Measurements from ENCODE around the gene NCKAP5.

- no peak for TF ChIP-seq EZH2 (IDR thresholded peaks at IDR 0.05; ENCODE audit: low read length, unreplicated experiment)
- TF ChIP-seq, protein P1, sequence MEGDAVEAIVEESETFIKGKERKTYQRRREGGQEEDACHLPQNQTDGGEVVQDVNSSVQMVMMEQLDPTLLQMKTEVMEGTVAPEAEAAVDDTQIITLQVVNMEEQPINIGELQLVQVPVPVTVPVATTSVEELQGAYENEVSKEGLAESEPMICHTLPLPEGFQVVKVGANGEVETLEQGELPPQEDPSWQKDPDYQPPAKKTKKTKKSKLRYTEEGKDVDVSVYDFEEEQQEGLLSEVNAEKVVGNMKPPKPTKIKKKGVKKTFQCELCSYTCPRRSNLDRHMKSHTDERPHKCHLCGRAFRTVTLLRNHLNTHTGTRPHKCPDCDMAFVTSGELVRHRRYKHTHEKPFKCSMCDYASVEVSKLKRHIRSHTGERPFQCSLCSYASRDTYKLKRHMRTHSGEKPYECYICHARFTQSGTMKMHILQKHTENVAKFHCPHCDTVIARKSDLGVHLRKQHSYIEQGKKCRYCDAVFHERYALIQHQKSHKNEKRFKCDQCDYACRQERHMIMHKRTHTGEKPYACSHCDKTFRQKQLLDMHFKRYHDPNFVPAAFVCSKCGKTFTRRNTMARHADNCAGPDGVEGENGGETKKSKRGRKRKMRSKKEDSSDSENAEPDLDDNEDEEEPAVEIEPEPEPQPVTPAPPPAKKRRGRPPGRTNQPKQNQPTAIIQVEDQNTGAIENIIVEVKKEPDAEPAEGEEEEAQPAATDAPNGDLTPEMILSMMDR (conservative IDR thresholded peaks at IDR 0.05; ENCODE audit: low read depth, low read length), result no peak
Measured at GRCh38 chr2:133426791-133427190, 141.5 kb downstream of the NCKAP5 start.

All from PC-3 (cell line).